SH-SY5Y (cell line): Measurements from ENCODE around the gene MLF1.

Experiments
- GATA2 ChIP-seq: IDR thresholded peaks from 2 replicates; pipeline ENCODE4 v1.6.1; 2011; ENCODE audit warnings: mild to moderate bottlenecking, low read depth, low read length
- GATA3 ChIP-seq: IDR thresholded peaks from 2 replicates; pipeline ENCODE4 v1.6.1; 2011; ENCODE audit warnings: low read depth, mild to moderate bottlenecking, low read length, moderate library complexity

The MLF1 gene

GRCh38 chr3:158642474-158643210 lies 71.6 kb downstream of the MLF1 start:
- TF ChIP-seq GATA2 (no peak), GATA3 (no peak)

GRCh38 chr3:158644345-158644908 lies 73.4 kb downstream of the MLF1 start, which contains the start of gene GFM1:
GFM1 (plus strand) TSS chr3:158644527; CDS start chr3:158644635, 108 bp downstream.
- TF ChIP-seq GATA2 (no peak), GATA3 (no peak)

GRCh38 chr3:158649791-158650190 lies 78.8 kb downstream of the MLF1 start:
- TF ChIP-seq GATA3 (no peak), GATA2 (no peak)

- TF ChIP-seq GATA3 (no peak), GATA2 (no peak)
Observed at GRCh38 chr3:158651192-158651591, 80.2 kb downstream of the MLF1 start.

GRCh38 chr3:158652463-158652862 lies 81.5 kb downstream of the MLF1 start:
- no peak for TF ChIP-seq GATA2
- no peak for TF ChIP-seq GATA3
